ENCODE results near the gene RAB6C.
"Not testable (repeated sequence)": the region's sequence is repeated elsewhere in the genome, so short reads cannot be mapped to it uniquely, and the experiment has no call there.

- not testable (repeated sequence) for TF ChIP-seq CTCF (IDR thresholded peaks at IDR 0.05 in 4 of 5, conservative IDR thresholded peaks at IDR 0.05 in 1 of 5); POLR2A (IDR thresholded peaks at IDR 0.05)
Observed at GRCh38 chr2:130025931-130026330, 46.5 kb downstream of the RAB6C start.
